Activated CD4-positive, CD25-positive, alpha-beta regulatory T cell treated with anti-CD3 and anti-CD28 coated beads, Interleukin-2, amount 50 U/mL, for 16 hours (primary cell): ENCODE results near the gene WDR18.

ENCODE experiments used
- DNase-seq: peaks from one replicate; pipeline ENCODE4 v3.0.0-alpha.2; 2020; ENCODE audit warnings: low read depth, low spot score

Gene WDR18

GRCh38 chr19:1007399-1008251 lies 23.5 kb downstream of the WDR18 start:
- DNase-seq, result no peak

- DNase-seq, result no peak
Measured at GRCh38 chr19:1008268-1009040, 24.3 kb downstream of the WDR18 start.

- no peak for DNase-seq
Measured at GRCh38 chr19:1009041-1009980, 25.2 kb downstream of the WDR18 start.

DNA sequence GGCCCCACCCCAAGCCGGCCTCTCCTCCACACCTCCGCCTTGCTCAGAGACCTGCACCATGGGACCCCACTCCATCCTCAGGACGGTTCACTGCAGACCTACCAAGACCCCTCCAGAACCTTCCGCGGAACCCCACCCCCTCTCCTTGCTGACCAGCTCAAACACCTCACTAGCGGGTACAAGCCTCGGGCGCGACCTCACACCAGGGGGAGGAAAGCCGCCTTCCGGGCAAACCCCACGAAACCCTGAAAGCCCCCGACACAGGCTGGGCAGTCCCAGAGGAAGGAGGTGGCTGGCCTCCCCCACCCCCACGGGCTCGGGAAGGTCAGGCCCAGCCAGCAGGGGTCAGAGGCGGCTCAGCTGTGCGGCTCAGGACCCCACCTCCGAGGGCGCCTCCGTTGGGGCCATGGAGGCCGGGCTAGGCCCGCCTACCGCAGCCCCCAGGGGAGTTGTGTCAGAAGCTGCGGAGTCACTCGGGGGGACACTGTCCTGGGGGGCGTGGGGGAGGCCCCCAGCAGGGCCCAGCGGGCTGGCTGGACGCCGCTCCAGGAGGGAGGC lies 25.9 kb downstream of the WDR18 start:
- DNase-seq, result no peak

DNA sequence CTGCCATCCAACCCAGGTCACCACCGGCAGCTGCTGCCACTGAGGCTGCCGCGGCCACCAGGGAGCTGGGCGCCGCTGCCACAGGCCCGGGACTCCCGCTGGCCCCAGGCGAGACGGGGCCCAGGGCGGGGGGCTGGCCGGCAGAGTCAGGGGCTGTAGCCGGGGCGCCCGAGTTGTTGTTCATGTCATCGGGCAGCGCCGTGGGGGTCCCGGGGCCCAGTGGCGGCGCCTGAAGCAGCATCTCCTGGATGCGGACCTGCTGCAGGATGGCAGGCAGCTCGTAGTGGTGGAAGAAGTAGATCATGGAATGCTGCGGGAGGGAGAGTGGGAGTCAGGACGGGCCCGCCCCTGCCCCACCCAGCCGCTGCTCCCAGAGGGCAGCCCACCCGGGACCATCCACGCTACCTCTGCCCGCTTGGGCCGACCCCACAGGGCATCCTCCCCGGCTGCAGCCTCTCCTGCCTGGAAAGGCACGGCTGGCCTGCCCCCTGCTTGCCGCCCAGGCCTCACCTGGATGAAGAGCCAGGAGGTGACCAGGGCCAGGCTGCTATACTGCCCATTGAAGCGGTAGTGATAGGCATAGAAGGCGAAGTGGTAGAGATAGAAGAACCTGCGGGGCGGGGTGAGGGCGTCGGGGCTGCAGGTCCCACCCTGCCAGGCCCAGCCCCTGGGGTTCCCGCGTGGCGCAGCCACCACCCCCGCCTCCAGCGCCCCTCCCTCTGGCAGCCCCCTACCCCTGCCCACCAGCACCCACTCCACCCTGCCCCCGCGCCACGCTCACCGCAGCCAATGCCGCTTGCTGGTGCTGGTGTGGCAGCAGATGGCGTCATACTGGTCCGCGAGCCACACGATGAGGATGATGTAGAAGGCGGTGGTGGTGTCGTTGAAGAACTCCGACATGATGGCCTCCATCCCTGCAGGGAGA lies 26.7 kb downstream of the WDR18 start:
- no peak for DNase-seq

GRCh38 chr19:1011831-1012333 lies 27.7 kb downstream of the WDR18 start:
- DNase-seq, result no peak

GRCh38 chr19:1012334-1012733 lies 28.2 kb downstream of the WDR18 start:
- DNase-seq, result no peak

GRCh38 chr19:1013218-1013617 lies 29.1 kb downstream of the WDR18 start:
- no peak for DNase-seq

DNA sequence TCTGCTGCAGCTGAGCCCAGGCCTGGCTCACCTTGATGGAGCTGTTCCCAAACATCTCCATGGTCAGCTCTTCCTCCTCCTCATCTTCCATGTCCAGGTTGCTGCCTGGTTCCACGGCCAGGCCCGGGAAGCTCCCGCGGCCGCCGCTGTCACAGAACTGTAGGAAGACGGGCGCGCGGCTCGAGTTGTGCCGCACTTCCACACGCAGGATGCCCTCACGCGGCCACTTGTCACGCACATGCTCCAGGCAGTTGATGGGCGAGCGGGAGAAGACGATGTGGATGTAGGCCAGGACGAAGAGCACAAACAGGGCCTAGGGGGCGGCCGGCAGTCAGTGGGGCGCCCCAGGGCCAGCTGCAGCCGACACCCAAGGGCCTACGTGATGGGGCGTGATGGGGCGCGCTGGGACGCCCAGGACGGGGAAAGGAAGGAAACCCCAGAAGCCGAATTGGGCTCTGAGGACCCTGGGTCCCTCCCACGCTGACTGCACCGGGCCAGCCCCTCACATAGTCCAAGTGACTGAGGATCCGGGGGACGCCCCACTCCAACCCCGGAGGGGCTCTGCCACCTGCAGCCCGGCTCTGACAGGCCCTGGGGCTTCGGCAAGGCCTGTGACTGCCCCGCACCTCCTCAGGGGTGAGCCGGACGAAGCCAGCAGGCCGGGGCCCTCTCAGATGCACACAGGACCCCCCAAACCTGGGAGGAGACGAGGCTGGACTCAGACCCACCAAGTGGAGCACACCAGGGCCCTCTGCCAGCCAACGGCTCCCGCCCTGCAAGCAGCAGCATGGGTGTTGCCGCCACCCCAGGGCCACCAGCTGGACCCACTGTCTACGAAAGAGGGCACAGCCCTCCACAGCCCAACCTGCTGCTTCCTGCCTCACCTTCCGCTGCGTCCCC lies 30.3 kb downstream of the WDR18 start:
- DNase-seq, result no peak

GRCh38 chr19:1015061-1015781 lies 31.1 kb downstream of the WDR18 start:
- DNase-seq, result no peak

DNA sequence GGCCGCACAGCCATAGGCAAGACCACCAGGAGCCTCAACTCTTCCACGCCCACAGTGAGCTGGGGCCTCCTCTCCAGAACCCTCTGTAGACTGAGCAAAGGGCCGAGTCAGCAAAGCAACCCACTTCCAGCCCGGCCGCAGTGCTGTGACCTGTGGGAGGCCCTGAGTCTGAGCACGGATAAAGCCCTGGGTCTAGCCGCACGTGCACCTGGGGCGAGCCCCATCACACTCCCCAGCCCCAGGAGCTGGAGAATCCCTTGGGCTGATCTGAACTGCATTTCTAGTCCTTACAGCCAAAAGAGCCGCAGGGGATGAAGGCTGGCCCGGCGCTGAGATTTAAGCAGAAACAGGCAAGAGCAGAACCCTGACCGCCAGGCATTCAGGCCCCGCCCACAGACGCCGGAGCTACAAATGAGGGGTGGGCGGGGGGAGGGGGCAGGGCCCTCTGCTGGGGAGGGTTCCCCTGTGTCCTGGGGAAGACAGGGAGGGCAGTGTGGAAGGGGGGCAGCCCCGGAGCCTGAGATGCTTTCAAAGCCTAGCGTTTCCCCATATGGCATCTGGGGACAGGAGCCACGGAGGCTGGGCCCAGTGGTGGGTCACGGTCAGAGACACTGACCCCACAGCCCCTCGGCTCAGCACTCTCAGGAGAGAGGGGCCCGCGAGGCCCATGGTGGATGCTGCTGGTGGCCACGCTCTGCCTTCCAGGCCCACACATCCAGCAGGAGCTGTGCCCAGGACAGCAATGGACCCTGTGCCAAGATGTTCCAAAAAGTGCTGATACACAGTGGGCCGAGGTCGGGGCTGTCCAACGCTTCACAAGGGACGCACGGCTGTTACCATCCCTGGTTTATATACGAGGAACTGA lies 31.9 kb downstream of the WDR18 start:
- no peak for DNase-seq

DNA sequence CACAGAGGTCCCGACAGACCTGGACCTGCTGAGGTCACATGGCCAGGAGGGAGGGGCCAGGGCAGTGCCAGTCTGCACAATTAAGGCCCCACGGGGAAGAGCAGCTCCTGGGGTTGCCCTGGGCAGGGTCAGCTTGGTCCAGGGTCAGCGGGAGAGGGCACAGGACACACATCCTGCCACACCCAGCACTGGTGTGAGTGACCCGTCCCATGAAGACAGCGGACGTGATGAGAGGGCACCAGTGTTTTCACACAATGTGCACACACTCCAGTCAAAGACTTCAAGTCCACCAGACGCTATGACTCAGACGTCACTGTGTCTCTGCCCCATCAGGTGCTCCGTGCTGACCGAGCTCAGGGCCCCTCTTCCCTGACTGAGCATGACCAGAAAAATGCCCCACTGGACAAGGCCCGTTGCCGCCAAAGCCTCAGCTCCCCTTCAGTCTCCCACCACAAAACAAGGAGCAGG lies 32.5 kb downstream of the WDR18 start:
- DNase-seq, result no peak

GRCh38 chr19:1017115-1017905 lies 33.2 kb downstream of the WDR18 start:
- no peak for DNase-seq

- no peak for DNase-seq
Measured at GRCh38 chr19:1017906-1018305, 33.8 kb downstream of the WDR18 start.

DNA sequence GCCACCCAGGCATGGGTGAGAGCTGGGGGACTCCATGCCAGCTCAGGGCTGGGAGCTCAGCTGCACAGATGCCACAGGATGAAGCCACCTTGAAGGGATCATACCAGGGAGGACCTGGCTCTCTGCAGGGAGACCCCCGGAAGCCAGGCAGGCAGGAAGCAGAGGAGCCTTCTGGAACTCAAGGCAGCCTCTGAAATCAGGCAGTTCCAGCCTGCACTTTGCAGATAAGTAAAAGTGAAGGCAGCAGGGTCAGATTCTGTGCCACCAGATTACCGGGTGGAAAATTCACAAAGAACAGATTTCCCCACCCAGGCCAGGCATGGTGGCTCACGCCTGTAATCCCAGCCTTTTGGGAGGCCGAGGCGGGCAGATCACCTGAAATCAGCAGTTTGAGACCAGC lies 34.2 kb downstream of the WDR18 start:
- DNase-seq, result no peak

DNA sequence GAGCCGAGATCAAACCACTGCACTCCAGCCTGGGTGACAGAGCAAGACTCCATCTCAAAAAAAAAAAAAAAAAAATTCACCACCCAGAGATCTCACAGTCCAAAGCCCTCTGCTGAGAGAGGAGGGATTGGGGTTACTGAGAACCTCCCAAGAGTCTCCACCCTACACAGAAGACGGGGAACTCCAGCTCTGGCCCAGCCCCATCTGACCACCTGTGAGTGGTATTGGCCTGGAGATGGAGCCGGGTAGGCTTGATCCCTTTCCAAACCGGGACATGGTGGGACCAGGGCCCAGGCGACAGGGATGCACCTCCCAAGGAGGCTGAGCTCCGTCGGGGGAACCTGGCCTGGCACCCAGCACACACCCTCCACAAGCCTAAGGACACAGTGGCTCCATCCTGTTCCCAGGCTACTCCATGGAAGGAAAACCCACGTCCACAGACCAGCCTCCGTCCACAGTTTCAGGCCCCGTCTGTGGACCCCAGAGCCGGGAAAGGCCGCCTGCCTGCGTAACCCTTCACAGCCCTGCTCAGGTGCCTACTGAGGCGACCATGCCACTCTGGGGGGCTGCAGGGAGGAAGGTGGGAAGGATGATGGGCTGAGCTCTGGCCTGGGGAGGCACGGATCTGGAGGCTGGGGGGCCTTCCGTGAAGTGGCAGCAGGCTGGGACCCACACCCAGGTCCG lies 34.9 kb downstream of the WDR18 start:
- DNase-seq, result no peak
